ENCODE results near the gene MOB2.

MOB2 gene

GRCh38 chr11:1523779-1524178 lies 37.2 kb upstream of the MOB2 start:
- no peak overlapping the region for H3K27ac ChIP-seq (ENCODE audit: low read depth, low read length)
- no peaks in the 10 kb centered on the region for H3K9me3 ChIP-seq (ENCODE audit: insufficient read depth, low read depth, low read length)
- no peaks in the 10 kb centered on the region for H3K4me1 ChIP-seq (ENCODE audit: control insufficient read depth in 1 of 2, insufficient read depth in 2 of 2, low read length in 2 of 2)
- no peak overlapping the region for H4K8ac ChIP-seq (ENCODE audit: low read depth, low read length)
- no peaks in the 10 kb centered on the region for H3K36me3 ChIP-seq (ENCODE audit: control insufficient read depth in 1 of 2, insufficient read depth in 2 of 2, low read length in 2 of 2)
- no peaks in the 10 kb centered on the region for H3K79me1 ChIP-seq (ENCODE audit: low read length)
- no CpG with 5 or more reads among the region's 4 CpGs for WGBS (ENCODE audit: extremely low coverage, insufficient coverage, insufficient read length)
- no peak overlapping the region for H4K91ac ChIP-seq (ENCODE audit: low read depth, low read length)
- H3K4ac ChIP-seq (ENCODE audit: low read depth, low read length): no peak overlapping the region
- H3K23ac ChIP-seq (ENCODE audit: low read length): no peak overlapping the region
- H3K18ac ChIP-seq (ENCODE audit: low read length): no peak overlapping the region
- no peak overlapping the region for H2BK12ac ChIP-seq (ENCODE audit: low read length)
- no peak overlapping the region for H2AFZ ChIP-seq (ENCODE audit: insufficient read depth, low read length, poor library complexity)
- H2BK120ac ChIP-seq (ENCODE audit: insufficient read depth, low read length, poor library complexity): no peak overlapping the region
- H3K9ac ChIP-seq (ENCODE audit: low read length): no peak overlapping the region
- H3K4me2 ChIP-seq (ENCODE audit: low read length): no peak overlapping the region
- H3K4me3 ChIP-seq (ENCODE audit: low read depth, low read length): no peak overlapping the region
- peaks cover 4% of the 10 kb centered on the region for H3K79me2 ChIP-seq (ENCODE audit: control insufficient read depth, insufficient read depth, low read length, poor library complexity)
- H3K27me3 ChIP-seq (ENCODE audit: insufficient read depth, low read length): no peaks in the 10 kb centered on the region
- H3K14ac ChIP-seq (ENCODE audit: low read length): no peak overlapping the region
- no peak for DNase-seq
- H2AK5ac ChIP-seq (ENCODE audit: low read length): no peak overlapping the region
- H2BK5ac ChIP-seq (ENCODE audit: low read depth, low read length, poor library complexity): no peak overlapping the region
- no peak overlapping the region for H4K12ac ChIP-seq (ENCODE audit: low read depth, low read length)

GRCh38 chr11:1523077-1523476 lies 36.5 kb upstream of the MOB2 start:
- Histone ChIP-seq H3K79me2 (ENCODE audit: control insufficient read depth, insufficient read depth, low read length, poor library complexity) (peaks cover 4% of the 10 kb centered on the region), H3K4me2 (ENCODE audit: low read length) (no peak overlapping the region), H4K12ac (ENCODE audit: low read depth, low read length) (no peak overlapping the region), H3K14ac (ENCODE audit: low read length) (no peak overlapping the region), H3K4me1 (ENCODE audit: control insufficient read depth in 1 of 2, insufficient read depth in 2 of 2, low read length in 2 of 2) (no peaks in the 10 kb centered on the region), H3K79me1 (ENCODE audit: low read length) (no peaks in the 10 kb centered on the region), H2BK12ac (ENCODE audit: low read length) (no peak overlapping the region), H3K4me3 (ENCODE audit: low read depth, low read length) (no peak overlapping the region), H3K27ac (ENCODE audit: low read depth, low read length) (no peak overlapping the region), H2BK120ac (ENCODE audit: insufficient read depth, low read length, poor library complexity) (no peak overlapping the region), H4K91ac (ENCODE audit: low read depth, low read length) (no peak overlapping the region), H3K27me3 (ENCODE audit: insufficient read depth, low read length) (no peaks in the 10 kb centered on the region), H2BK5ac (ENCODE audit: low read depth, low read length, poor library complexity) (no peak overlapping the region), H2AFZ (ENCODE audit: insufficient read depth, low read length, poor library complexity) (no peak overlapping the region), H3K18ac (ENCODE audit: low read length) (no peak overlapping the region), H3K9ac (ENCODE audit: low read length) (no peak overlapping the region), H3K36me3 (ENCODE audit: control insufficient read depth in 1 of 2, insufficient read depth in 2 of 2, low read length in 2 of 2) (no peaks in the 10 kb centered on the region), H3K4ac (ENCODE audit: low read depth, low read length) (no peak overlapping the region), H3K9me3 (ENCODE audit: insufficient read depth, low read depth, low read length) (no peaks in the 10 kb centered on the region), H3K23ac (ENCODE audit: low read length) (no peak overlapping the region), H2AK5ac (ENCODE audit: low read length) (no peak overlapping the region), H4K8ac (ENCODE audit: low read depth, low read length) (no peak overlapping the region)
- no CpG with 5 or more reads among the region's 6 CpGs for WGBS (ENCODE audit: extremely low coverage, insufficient coverage, insufficient read length)
- peak in 1 of 2 donors; percentile 62 for DNase-seq

GRCh38 chr11:1522081-1522424 lies 35.5 kb upstream of the MOB2 start:
- Histone ChIP-seq H3K79me2 (ENCODE audit: control insufficient read depth, insufficient read depth, low read length, poor library complexity) (peaks cover 4% of the 10 kb centered on the region), H2BK5ac (ENCODE audit: low read depth, low read length, poor library complexity) (no peak overlapping the region), H3K23ac (ENCODE audit: low read length) (no peak overlapping the region), H3K9me3 (ENCODE audit: insufficient read depth, low read depth, low read length) (no peaks in the 10 kb centered on the region), H2BK120ac (ENCODE audit: insufficient read depth, low read length, poor library complexity) (no peak overlapping the region), H3K14ac (ENCODE audit: low read length) (no peak overlapping the region), H3K4ac (ENCODE audit: low read depth, low read length) (no peak overlapping the region), H3K4me2 (ENCODE audit: low read length) (no peak overlapping the region), H3K4me1 (ENCODE audit: control insufficient read depth in 1 of 2, insufficient read depth in 2 of 2, low read length in 2 of 2) (no peaks in the 10 kb centered on the region), H2BK12ac (ENCODE audit: low read length) (no peak overlapping the region), H3K79me1 (ENCODE audit: low read length) (no peaks in the 10 kb centered on the region), H3K36me3 (ENCODE audit: control insufficient read depth in 1 of 2, insufficient read depth in 2 of 2, low read length in 2 of 2) (no peaks in the 10 kb centered on the region), H2AFZ (ENCODE audit: insufficient read depth, low read length, poor library complexity) (no peak overlapping the region), H3K4me3 (ENCODE audit: low read depth, low read length) (no peak overlapping the region), H4K8ac (ENCODE audit: low read depth, low read length) (no peak overlapping the region), H3K9ac (ENCODE audit: low read length) (no peak overlapping the region), H4K91ac (ENCODE audit: low read depth, low read length) (no peak overlapping the region), H3K27me3 (ENCODE audit: insufficient read depth, low read length) (no peaks in the 10 kb centered on the region), H3K18ac (ENCODE audit: low read length) (no peak overlapping the region), H2AK5ac (ENCODE audit: low read length) (no peak overlapping the region), H4K12ac (ENCODE audit: low read depth, low read length) (no peak overlapping the region), H3K27ac (ENCODE audit: low read depth, low read length) (no peak overlapping the region)
- DNase-seq: no peak
- no CpG with 5 or more reads among the region's 8 CpGs for WGBS (ENCODE audit: extremely low coverage, insufficient coverage, insufficient read length)

GRCh38 chr11:1521382-1522080 lies 35.0 kb upstream of the MOB2 start:
- H2BK120ac ChIP-seq (ENCODE audit: insufficient read depth, low read length, poor library complexity): no peak overlapping the region
- H2BK12ac ChIP-seq (ENCODE audit: low read length): no peak overlapping the region
- H3K9me3 ChIP-seq (ENCODE audit: insufficient read depth, low read depth, low read length): no peaks in the 10 kb centered on the region
- H3K9ac ChIP-seq (ENCODE audit: low read length): no peak overlapping the region
- no CpG with 5 or more reads among the region's 21 CpGs for WGBS (ENCODE audit: extremely low coverage, insufficient coverage, insufficient read length)
- H3K27ac ChIP-seq (ENCODE audit: low read depth, low read length): no peak overlapping the region
- peaks cover 4% of the 10 kb centered on the region for H3K79me2 ChIP-seq (ENCODE audit: control insufficient read depth, insufficient read depth, low read length, poor library complexity)
- no peak overlapping the region for H2BK5ac ChIP-seq (ENCODE audit: low read depth, low read length, poor library complexity)
- H3K18ac ChIP-seq (ENCODE audit: low read length): no peak overlapping the region
- no peak overlapping the region for H3K4ac ChIP-seq (ENCODE audit: low read depth, low read length)
- no peak overlapping the region for H3K4me2 ChIP-seq (ENCODE audit: low read length)
- no peak overlapping the region for H2AK5ac ChIP-seq (ENCODE audit: low read length)
- H3K36me3 ChIP-seq (ENCODE audit: control insufficient read depth in 1 of 2, insufficient read depth in 2 of 2, low read length in 2 of 2): no peaks in the 10 kb centered on the region
- H3K27me3 ChIP-seq (ENCODE audit: insufficient read depth, low read length): no peaks in the 10 kb centered on the region
- no peak overlapping the region for H4K8ac ChIP-seq (ENCODE audit: low read depth, low read length)
- no peak overlapping the region for H4K12ac ChIP-seq (ENCODE audit: low read depth, low read length)
- no peak overlapping the region for H3K14ac ChIP-seq (ENCODE audit: low read length)
- H3K79me1 ChIP-seq (ENCODE audit: low read length): no peaks in the 10 kb centered on the region
- no peak overlapping the region for H2AFZ ChIP-seq (ENCODE audit: insufficient read depth, low read length, poor library complexity)
- H4K91ac ChIP-seq (ENCODE audit: low read depth, low read length): no peak overlapping the region
- H3K4me1 ChIP-seq (ENCODE audit: control insufficient read depth in 1 of 2, insufficient read depth in 2 of 2, low read length in 2 of 2): no peaks in the 10 kb centered on the region
- DNase-seq: no peak
- no peak overlapping the region for H3K4me3 ChIP-seq (ENCODE audit: low read depth, low read length)
- H3K23ac ChIP-seq (ENCODE audit: low read length): no peak overlapping the region
